ENCODE results near the gene MYOG. TPM values are rescaled to one million over a fixed set of nuclear protein-coding genes. Genes with fewer than 3 reads are reported as not detected.
A peak's percentile ranks its signal among the peaks of the same experiment; 100 is the strongest.

MYOG gene
- total RNA-seq, 1 donor from 2014 or later: not detected

DNA sequence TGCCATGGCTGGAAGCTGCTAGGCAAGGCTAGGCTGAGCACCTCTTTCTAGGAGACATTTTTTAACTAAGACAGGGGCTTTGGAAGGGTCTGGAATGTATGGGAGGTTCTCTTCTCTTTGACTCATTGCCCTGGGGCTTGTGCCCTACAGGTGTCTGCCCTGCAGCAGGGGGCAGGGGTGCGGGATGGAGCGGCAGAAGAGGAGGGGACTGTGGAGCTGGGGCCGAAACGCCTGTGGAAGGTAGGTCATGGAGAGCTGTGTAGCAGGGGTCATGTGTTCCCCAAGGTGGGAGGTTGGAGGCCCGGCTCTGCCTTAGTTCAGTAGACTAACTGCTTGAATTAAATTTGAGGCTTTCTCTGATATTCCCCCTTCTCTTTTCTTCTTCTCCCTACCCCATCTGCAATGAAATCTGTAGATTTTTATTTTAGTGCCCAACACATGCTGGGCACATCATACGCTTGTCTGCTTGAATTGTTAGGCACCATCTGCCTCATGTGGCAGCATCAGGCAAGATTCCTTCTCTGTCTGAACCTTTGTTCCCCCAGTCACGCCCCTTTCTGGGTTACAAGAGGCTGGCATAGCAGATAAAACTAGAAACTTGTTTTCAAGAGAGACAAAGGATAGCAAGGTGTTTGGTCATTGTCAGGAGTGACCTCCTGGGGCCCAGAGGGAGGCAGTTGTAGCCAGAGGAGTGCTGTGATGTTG lies 41.1 kb downstream of the MYOG start:
- Histone ChIP-seq H3K9me3 (replicated peaks) (no peaks in the 10 kb centered on the region), H3K27ac (replicated peaks) (no peak overlapping the region), H3K4me1 (peaks cover 37% of the 10 kb centered on the region), H3K27me3 (ENCODE audit: low read depth) (no peaks in the 10 kb centered on the region), H3K4me3 (no peak overlapping the region), H3K36me3 (peaks cover 23% of the 10 kb centered on the region)
- no peak for DNase-seq
- TF ChIP-seq, protein P1, sequence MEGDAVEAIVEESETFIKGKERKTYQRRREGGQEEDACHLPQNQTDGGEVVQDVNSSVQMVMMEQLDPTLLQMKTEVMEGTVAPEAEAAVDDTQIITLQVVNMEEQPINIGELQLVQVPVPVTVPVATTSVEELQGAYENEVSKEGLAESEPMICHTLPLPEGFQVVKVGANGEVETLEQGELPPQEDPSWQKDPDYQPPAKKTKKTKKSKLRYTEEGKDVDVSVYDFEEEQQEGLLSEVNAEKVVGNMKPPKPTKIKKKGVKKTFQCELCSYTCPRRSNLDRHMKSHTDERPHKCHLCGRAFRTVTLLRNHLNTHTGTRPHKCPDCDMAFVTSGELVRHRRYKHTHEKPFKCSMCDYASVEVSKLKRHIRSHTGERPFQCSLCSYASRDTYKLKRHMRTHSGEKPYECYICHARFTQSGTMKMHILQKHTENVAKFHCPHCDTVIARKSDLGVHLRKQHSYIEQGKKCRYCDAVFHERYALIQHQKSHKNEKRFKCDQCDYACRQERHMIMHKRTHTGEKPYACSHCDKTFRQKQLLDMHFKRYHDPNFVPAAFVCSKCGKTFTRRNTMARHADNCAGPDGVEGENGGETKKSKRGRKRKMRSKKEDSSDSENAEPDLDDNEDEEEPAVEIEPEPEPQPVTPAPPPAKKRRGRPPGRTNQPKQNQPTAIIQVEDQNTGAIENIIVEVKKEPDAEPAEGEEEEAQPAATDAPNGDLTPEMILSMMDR (IDR thresholded peaks at IDR 0.05; ENCODE audit: borderline replicate concordance): no peak
- intact Hi-C loops (cut with micrococcal nuclease): loop anchor here (10.0 kb wide), 1 partner anchor 70 kb away; no protein-coding TSS in a partner anchor

GRCh38 chr1:203043830-203044545 lies 41.8 kb downstream of the MYOG start:
- no peak for DNase-seq
- no peak overlapping the region for H3K27ac ChIP-seq (replicated peaks)
- peaks cover 44% of the 10 kb centered on the region for H3K4me1 ChIP-seq
- peaks cover 23% of the 10 kb centered on the region for H3K36me3 ChIP-seq
- H3K27me3 ChIP-seq (ENCODE audit: low read depth): no peaks in the 10 kb centered on the region
- TF ChIP-seq, protein P1 (IDR thresholded peaks at IDR 0.05; ENCODE audit: borderline replicate concordance): no peak
- intact Hi-C loops (cut with micrococcal nuclease): loop anchor here (10.0 kb wide), 1 partner anchor 71 kb away; no protein-coding TSS in a partner anchor
- no peaks in the 10 kb centered on the region for H3K9me3 ChIP-seq (replicated peaks)
- H3K4me3 ChIP-seq: no peak overlapping the region

DNA sequence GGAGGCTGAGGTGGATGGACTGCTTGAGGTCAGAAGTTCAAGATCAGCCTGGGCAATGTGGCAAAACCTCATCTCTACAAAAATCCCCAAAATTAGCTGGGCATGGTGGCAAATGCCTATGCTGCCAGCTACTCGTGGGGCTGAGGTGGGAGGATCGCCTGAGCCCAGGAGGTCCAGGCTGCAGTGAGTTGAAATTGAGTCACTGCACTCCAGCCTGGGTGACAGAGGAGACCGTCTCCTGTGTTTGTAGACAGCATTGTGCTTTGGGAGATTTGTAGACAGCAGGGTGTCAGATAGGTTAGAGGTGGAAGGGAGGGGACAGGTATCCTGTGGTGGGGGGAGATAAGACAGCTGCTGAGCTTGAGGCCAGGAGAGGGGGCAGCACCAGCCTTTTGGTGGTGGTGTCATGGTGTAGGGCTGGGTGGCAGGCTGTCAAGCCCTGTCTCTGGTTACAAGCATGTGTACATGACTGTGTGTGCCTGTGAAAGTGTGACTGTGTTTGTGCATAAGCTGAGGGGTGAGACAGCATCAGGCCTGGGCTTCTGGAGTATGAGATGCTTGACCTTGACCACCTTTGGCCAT lies 44.4 kb downstream of the MYOG start:
- peaks cover 59% of the 10 kb centered on the region for H3K4me1 ChIP-seq

DNA sequence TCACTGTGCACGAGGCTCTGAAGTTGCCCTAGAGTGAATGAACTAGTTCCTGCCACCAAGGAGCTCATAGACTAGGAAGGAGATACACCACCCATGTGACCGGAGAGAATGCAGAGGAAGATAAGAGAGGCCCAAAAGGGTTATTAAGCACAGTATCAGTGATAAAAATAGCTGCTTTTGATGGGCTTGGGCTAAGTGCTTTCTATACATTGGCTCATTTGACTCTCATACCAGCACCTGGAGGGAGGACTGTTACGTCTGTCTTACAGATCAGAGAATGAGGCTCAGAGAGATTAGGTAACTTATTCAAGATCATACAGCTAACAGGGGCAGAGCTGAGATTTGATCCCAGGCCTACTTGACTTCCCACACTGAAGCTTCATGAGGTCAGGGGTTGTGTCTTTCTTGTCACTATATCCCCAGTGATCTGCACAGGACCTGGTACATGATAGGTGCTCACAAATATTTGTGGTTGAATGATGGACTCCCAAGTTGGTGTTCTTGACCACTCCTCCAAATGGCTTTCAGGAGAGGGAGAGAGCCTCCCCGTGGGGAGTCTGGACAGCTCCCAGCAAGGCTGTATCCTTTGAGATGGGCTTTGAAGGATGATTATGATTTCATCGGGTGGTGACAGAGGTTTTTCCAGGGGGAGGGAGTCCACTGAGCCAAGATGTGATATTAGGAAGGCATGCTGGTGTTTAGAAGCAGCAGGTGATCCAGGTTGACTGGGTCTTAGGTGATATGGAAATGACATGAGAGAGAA lies 45.1 kb downstream of the MYOG start:
- Histone ChIP-seq H3K9me3 (replicated peaks) (no peaks in the 10 kb centered on the region), H3K36me3 (peaks cover 9% of the 10 kb centered on the region), H3K4me3 (no peak overlapping the region), H3K27me3 (ENCODE audit: low read depth) (no peaks in the 10 kb centered on the region), H3K27ac (replicated peaks) (peak overlapping the region; percentile 51), H3K4me1 (peaks cover 61% of the 10 kb centered on the region)
- DNase-seq: no peak
- intact Hi-C loops (cut with micrococcal nuclease): loop anchor here (10.0 kb wide), 1 partner anchor 74 kb away; no protein-coding TSS in a partner anchor
- TF ChIP-seq, protein P1 (IDR thresholded peaks at IDR 0.05; ENCODE audit: borderline replicate concordance): no peak

More for the DNA sequence above, 44.4 kb downstream of the MYOG start:
- no peak for DNase-seq
- H3K27ac ChIP-seq (replicated peaks): no peak overlapping the region
- TF ChIP-seq, protein P1 (IDR thresholded peaks at IDR 0.05; ENCODE audit: borderline replicate concordance): no peak
- H3K36me3 ChIP-seq: peaks cover 17% of the 10 kb centered on the region
- H3K27me3 ChIP-seq (ENCODE audit: low read depth): no peaks in the 10 kb centered on the region
- no peaks in the 10 kb centered on the region for H3K9me3 ChIP-seq (replicated peaks)
- no peak overlapping the region for H3K4me3 ChIP-seq
- intact Hi-C loops (cut with micrococcal nuclease): loop anchor here (10.0 kb wide), 1 partner anchor 73 kb away; no protein-coding TSS in a partner anchor
